GM18526 (cell line): ENCODE data around the gene MBLAC2.

Experiments
- POLR2A ChIP-seq: IDR thresholded peaks from 3 replicates; pipeline ENCODE4 v1.6.1; 2011; ENCODE audit not compliant: insufficient read length; ENCODE audit errors: extremely low read depth

The MBLAC2 gene

DNA sequence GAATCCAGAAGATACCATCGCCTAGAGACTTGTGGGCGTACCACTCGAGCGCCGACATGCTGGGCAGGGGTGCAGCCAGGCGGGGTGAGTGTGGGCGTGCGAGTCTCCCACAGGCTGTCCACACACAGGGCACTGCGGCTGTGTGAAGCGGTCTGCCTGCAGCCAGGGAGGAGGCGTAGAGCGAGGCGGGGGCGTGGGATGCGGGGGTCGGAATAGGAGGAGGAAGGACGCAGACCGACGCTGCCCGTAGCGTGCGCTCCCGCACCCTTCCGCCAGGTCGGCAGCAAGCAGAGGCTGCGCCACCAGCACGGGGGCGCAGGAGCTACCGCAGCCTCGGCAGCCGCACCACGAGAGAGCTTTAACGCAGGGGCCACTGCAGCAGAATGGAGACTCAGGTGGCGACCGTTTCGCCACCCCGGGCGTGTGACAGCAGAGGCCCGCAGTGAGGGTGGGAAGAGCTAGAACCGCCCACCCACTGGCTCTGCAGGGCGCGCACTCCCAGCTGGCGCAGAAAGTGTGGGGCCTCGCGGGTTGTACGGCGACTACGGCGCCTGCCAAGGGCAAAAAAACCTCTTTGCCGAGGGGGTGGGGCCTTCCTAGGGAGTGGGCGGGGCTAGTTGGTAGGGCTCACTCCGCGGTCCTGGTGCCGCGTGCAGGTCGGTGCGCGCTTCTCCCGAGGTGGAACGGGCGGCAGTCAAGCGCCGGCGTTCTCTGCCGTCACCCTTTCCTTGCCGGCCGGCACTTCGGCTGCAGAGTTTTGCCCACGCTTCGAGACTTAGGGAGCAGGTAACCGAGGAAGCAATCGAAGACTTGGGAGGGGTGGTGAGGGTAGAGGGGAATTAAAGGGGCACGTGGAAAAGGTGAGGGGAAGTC lies at the start of gene MBLAC2, which contains the start of gene POLR3G:
Gene MBLAC2 (minus strand): TSS at position 537 of the 873 bp plus-strand sequence. CDS start 479 bp downstream, at position 58.
Gene POLR3G (plus strand): TSS at position 630 of the 873 bp plus-strand sequence. CDS start 10,704 bp downstream, outside the sequence.
- peak; percentile 83 for TF ChIP-seq POLR2A

DNA sequence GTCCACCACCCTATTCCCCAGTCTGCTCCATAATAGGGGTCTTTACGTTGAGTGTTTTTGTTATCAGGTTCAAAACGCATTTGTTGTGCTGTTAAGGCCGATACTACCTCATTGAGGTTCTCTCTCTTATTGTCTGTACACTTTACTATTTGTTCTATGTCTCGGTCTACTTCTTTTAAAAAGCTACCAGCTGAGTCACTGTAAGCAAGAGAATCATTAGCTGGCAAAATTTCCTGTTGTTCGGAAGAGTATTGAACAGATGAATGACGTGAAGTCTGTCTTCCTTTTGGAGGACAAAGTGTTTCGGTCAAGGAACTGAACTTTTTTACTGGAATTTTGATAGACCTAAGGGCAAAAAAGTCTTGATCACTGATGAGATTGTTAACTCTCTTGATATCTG lies 44.5 kb upstream of the MBLAC2 start:
- TF ChIP-seq POLR2A = no peak

- TF ChIP-seq POLR2A = no peak
These were observed 44.1 kb upstream of the MBLAC2 start for GRCh38 chr5:90518661-90519060.

- no peak for TF ChIP-seq POLR2A
These were observed 39.9 kb upstream of the MBLAC2 start for GRCh38 chr5:90514520-90514919.

DNA sequence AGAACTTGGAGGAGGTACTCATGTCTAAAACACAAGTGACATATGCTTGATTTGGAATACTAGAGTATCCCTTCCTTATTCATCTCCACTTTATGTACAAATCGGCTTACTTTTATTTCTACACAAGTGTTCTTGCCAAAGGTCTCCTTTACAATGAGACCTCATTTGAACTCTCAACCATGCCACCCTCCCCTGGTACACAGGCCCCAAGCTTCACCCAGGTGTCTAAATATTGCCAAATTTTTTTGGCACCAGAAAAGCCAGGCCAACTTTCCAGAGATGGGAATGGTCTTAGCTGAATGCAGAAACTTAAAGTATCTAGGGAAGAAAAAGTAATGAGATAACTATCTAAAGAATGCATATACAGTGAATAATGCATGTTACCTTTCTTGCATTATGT lies 35.9 kb upstream of the MBLAC2 start:
- no peak for TF ChIP-seq POLR2A

GRCh38 chr5:90506221-90506620 lies 31.6 kb upstream of the MBLAC2 start:
- TF ChIP-seq POLR2A = no peak

GRCh38 chr5:90504743-90505142 lies 30.2 kb upstream of the MBLAC2 start:
- TF ChIP-seq POLR2A = no peak

DNA sequence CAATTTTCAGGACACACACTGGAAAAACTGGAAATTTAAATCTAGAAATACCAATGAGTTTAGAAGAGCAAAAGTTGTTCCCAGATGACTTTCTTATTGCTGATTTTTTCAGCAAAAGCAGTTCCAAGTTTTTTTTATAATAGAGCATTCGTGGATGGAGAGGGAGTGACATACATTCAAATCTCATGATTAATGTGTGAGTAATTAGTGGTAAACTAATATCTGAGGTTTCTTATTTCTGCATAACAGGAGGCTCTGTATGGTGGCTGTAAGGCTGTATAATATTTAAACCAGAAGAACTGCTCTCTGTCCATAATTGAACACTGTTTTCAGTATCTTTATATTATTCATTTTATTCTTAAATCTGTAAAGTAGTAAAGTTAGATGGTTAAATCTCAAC lies 29.0 kb upstream of the MBLAC2 start:
- no peak for TF ChIP-seq POLR2A

- no peak for TF ChIP-seq POLR2A
These were observed 20.6 kb upstream of the MBLAC2 start for GRCh38 chr5:90495146-90495545.

DNA sequence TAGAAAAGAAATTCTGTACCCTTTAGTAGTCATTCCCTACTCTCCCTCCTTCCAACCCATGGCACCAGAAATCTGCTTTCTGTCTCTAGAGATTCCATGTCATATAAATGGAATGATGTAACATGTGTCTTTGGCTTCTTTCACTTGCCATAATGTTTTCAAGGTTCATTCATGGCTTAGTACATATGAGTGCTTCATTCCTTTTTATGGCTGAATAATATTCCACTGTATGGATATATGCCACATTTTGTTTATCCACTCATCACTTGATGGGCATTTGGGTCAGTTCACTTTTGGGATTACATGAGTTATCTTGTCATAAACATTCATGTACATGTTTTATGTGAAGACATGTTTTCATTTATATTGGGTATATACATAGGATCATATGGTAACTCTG lies 19.5 kb upstream of the MBLAC2 start:
- no peak for TF ChIP-seq POLR2A

GRCh38 chr5:90488791-90489190 lies 14.2 kb upstream of the MBLAC2 start:
- TF ChIP-seq POLR2A = no peak

DNA sequence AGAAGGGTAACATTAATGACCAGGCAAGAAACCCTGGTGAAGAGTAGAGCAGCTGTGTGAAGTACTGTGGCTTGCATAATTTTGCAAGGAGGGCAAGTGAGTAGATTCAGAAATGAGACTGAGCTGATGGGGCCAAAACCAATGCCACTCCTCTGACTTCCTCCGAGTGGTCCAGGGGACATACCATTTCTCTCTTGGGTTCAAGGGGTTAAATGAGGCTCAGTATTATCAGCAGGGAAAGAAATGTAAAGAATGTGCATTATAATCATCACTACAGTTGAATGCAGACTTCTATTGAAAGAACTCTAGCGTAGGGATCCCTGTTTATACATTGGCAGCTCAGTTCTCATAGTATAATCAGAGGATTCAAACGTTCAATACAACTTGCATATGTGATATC lies 10.0 kb upstream of the MBLAC2 start:
- TF ChIP-seq POLR2A = no peak

DNA sequence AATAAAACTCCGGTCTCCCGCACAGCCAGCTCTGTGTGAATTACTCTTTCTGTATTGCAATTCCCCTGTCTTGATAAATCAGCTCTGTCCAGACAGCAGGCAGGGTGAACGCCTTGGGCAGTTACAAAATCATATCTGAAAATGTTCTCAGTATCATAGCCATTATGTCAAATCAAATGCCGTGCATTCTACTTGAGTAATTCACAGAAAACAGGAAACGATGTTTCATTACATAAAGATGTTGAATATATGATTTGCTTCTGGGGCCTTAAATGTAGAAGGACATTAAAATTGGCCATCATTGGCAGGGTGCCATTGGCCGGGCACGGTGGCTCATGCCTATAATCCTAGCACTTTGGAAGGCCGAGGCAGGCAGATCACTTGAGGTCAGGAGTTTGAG lies 8.6 kb upstream of the MBLAC2 start:
- TF ChIP-seq POLR2A = no peak

GRCh38 chr5:90480699-90481098 lies 6.1 kb upstream of the MBLAC2 start:
- TF ChIP-seq POLR2A = no peak

- no peak for TF ChIP-seq POLR2A
These were observed 5.2 kb upstream of the MBLAC2 start for GRCh38 chr5:90479611-90480385.

DNA sequence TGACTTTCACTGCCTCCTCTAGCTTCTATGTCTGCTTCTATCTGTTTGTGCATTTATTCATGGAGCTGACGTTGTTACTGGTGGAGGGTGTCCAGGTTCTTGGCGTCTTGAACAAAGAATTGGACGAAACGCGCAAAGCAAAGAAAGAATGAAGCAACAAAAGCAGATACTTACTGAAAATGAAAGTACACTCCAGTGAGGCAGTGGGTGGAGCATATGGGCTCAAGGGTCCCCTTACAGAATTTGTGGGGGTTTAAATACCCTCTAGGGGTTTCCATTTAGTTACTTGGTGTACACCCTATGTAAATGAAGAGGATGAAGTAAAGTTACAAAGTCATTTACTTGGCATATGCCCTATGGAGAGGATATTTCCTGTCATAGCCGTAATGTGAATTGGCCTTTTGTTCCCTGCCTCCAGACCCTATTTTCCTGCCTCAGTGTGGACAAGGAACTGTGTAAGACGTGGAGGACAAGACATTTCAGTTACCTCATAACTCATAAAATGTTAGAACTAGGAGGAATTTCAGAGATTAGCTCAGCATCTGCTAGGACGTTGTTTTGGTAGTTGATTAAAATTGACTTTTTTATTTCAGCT lies 3.1 kb upstream of the MBLAC2 start:
- TF ChIP-seq POLR2A = no peak
